ENCODE measurements around the gene UTP25. TPM values are rescaled to one million over a fixed set of nuclear protein-coding genes. Genes with fewer than 3 reads are reported as not detected.

The UTP25 gene
- total RNA-seq, 1 experiment from 2014 or later = 12.7 TPM

DNA sequence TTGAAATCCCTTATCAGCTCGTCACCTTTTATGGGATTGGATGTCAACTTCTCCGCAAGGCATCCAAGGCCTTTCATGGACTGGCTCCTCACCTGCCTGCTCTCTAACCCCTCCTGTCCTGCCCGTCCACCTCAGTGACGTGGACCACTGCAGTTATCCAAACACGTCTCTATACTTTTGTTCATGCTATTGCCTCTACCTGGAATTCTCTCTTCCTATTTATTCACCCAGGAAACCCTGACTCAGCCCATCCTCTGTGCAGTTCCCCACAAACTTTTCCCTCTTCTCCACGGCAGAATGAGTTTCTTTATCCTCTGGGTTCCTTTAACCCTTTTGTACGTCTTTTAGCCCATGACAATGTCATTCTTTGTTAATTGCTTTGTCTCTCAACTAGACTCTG lies 5.1 kb upstream of the UTP25 start:
- BruUV-seq (replicated peaks) = no TSS peak
- H3K27me3 ChIP-seq (ENCODE audit: insufficient read depth, low read length) = no peaks in the 10 kb centered on the region; the same call in 1 of the 2 replicates
- H3K4me2 ChIP-seq (ENCODE audit: low read length) = peak overlapping the region; percentile 75
- intact Hi-C loops (cut with micrococcal nuclease) = no loop called here
- CTCF ChIA-PET = interaction anchor here (0.6 to 2.3 kb wide), 9 partner anchors 8 to 220 kb away, joined by 3 to 14 read pairs (median 7); partner anchors contain the start of gene IRF6
- no peaks in the 10 kb centered on the region for H3K9me2 ChIP-seq (ENCODE audit: insufficient read depth)
- H2AFZ ChIP-seq (ENCODE audit: low read depth, low read length, poor library complexity, severe bottlenecking) = peak overlapping the region; percentile 95
- RAD21 ChIA-PET (ENCODE audit: low non-redundant PET in 1 of 2, low total read pairs in 2 of 2, uncharacterized antibody in 2 of 2, unreplicated experiment in 2 of 2) = no interaction called here
- H3K9me3 ChIP-seq (ENCODE audit: control insufficient read depth in 1 of 2, insufficient read depth in 1 of 2, low read depth in 1 of 2, low read length in 2 of 2) = no peaks in the 10 kb centered on the region
- H3K4me3 ChIP-seq (replicated peaks in 1 of 2; ENCODE audit: low read depth in 1 of 2, low read length in 2 of 2) = peak overlapping the region; percentile 11 to 35; a peak in 3 of 4 replicates
- no peak overlapping the region for H3K27ac ChIP-seq (ENCODE audit: low read depth, low read length)
- H3K4me1 ChIP-seq (ENCODE audit: control insufficient read depth in 1 of 2, insufficient read depth in 2 of 2, low read length in 2 of 2) = peaks cover 0 to 17% of the 10 kb centered on the region in 2 experiments; a peak in 2 of 4 replicates
- TF ChIP-seq RAD21 (IDR thresholded peaks at IDR 0.05; ENCODE audit: low read depth) (no peak), POLR2A (IDR thresholded peaks at IDR 0.05; ENCODE audit: borderline replicate concordance, extremely low read depth, insufficient read depth, insufficient read length) (no peak), FOSL1 (IDR thresholded peaks at IDR 0.05; ENCODE audit: low read depth) (no peak), ZNF274 (IDR thresholded peaks at IDR 0.05; ENCODE audit: low read depth, low read length) (no peak), CBX3 (IDR thresholded peaks at IDR 0.05; ENCODE audit: low read depth) (no peak), JUND (IDR thresholded peaks at IDR 0.05) (no peak), ZFX (IDR thresholded peaks at IDR 0.05) (no peak), EZH2 (IDR thresholded peaks at IDR 0.05) (no peak), YY1 (IDR thresholded peaks at IDR 0.05; ENCODE audit: extremely low read depth, insufficient replicate concordance, low read depth, low read length) (no peak), SRF (IDR thresholded peaks at IDR 0.05; ENCODE audit: low read depth) (no peak)
- TF ChIP-seq, protein P1, sequence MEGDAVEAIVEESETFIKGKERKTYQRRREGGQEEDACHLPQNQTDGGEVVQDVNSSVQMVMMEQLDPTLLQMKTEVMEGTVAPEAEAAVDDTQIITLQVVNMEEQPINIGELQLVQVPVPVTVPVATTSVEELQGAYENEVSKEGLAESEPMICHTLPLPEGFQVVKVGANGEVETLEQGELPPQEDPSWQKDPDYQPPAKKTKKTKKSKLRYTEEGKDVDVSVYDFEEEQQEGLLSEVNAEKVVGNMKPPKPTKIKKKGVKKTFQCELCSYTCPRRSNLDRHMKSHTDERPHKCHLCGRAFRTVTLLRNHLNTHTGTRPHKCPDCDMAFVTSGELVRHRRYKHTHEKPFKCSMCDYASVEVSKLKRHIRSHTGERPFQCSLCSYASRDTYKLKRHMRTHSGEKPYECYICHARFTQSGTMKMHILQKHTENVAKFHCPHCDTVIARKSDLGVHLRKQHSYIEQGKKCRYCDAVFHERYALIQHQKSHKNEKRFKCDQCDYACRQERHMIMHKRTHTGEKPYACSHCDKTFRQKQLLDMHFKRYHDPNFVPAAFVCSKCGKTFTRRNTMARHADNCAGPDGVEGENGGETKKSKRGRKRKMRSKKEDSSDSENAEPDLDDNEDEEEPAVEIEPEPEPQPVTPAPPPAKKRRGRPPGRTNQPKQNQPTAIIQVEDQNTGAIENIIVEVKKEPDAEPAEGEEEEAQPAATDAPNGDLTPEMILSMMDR (IDR thresholded peaks at IDR 0.05 in 2 of 3, conservative IDR thresholded peaks at IDR 0.05 in 1 of 3; ENCODE audit: borderline replicate concordance in 1 of 3, insufficient read depth in 1 of 3, low read depth in 2 of 3, low read length in 2 of 3) = no peak
- TF ChIP-seq, protein P2, sequence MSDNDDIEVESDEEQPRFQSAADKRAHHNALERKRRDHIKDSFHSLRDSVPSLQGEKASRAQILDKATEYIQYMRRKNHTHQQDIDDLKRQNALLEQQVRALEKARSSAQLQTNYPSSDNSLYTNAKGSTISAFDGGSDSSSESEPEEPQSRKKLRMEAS (IDR thresholded peaks at IDR 0.05) = no peak
- TF ChIP-seq, protein P3, sequence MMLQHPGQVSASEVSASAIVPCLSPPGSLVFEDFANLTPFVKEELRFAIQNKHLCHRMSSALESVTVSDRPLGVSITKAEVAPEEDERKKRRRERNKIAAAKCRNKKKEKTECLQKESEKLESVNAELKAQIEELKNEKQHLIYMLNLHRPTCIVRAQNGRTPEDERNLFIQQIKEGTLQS (IDR thresholded peaks at IDR 0.05) = no peak
- ATAC-seq (no peak), DNase-seq (ENCODE audit: low read depth, low spot score) (no peak)
- H3K36me3 ChIP-seq (ENCODE audit: control insufficient read depth in 1 of 2, insufficient read depth in 2 of 2, low read length in 2 of 2) = no peaks in the 10 kb centered on the region
- no peaks in the 10 kb centered on the region for H3K79me2 ChIP-seq (ENCODE audit: insufficient read depth, low read length)
- POLR2A ChIA-PET = no interaction called here
- H3K9ac ChIP-seq (ENCODE audit: low read length) = no peak overlapping the region
- H4K20me1 ChIP-seq (ENCODE audit: insufficient read depth) = no peaks in the 10 kb centered on the region
